Measurements from ENCODE around the gene MOXD1. TPM values are rescaled to one million over a fixed set of nuclear protein-coding genes. Genes with fewer than 3 reads are reported as not detected.

MOXD1 gene
- total and polyA plus RNA-seq, 2 of the 8 experiments (the other 6 are each of a cell fraction or from before 2014, with no cell fraction given) = 1.6 to 3.5 TPM

- no peaks in the 10 kb centered on the region for H3K27me3 ChIP-seq (replicated peaks in 1 of 4; ENCODE audit: control insufficient read depth in 3 of 4, extremely low read depth in 1 of 4, insufficient read depth in 3 of 4, low read length in 3 of 4)
- H3K4me2 ChIP-seq (ENCODE audit: insufficient read depth in 1 of 2, low read depth in 2 of 2, low read length in 2 of 2) = no peak overlapping the region
- ChIA-PET POLR2A (ENCODE audit: partially characterized antibody) (interaction anchor here (0.6 kb wide), 1 partner anchor 568 kb away, joined by 3 read pairs; no protein-coding TSS in a partner anchor), CTCF (ENCODE audit: partially characterized antibody) (interaction anchor here (1.2 kb wide), 1 partner anchor 28 kb away, joined by 4 read pairs; no protein-coding TSS in a partner anchor)
- H2BK12ac ChIP-seq (ENCODE audit: low read depth, low read length) = no peak overlapping the region
- no peak overlapping the region for H2BK20ac ChIP-seq (ENCODE audit: low read length)
- H3K79me2 ChIP-seq (ENCODE audit: control insufficient read depth in 1 of 2, insufficient read depth in 2 of 2, low read length in 2 of 2) = no peaks in the 10 kb centered on the region
- no peaks in the 10 kb centered on the region for H4K20me1 ChIP-seq (replicated peaks in 1 of 2; ENCODE audit: control insufficient read depth in 1 of 2, insufficient read depth in 2 of 2, low read length in 2 of 2)
- H3K4me3 ChIP-seq (ENCODE audit: extremely low read depth in 1 of 4, insufficient read depth in 2 of 4, low read depth in 3 of 4, low read length in 4 of 4) = no peak overlapping the region
- H3K23ac ChIP-seq (ENCODE audit: insufficient read length) = no peak overlapping the region
- DNase-seq (ENCODE audit: low read depth in 1 of 2, low spot score in 2 of 2) (no peak), FAIRE-seq (no peak)
- no peak overlapping the region for H4K91ac ChIP-seq (replicated peaks; ENCODE audit: insufficient read length, low read length)
- no peaks in the 10 kb centered on the region for H3K79me1 ChIP-seq (ENCODE audit: low read depth, low read length)
- no peaks in the 10 kb centered on the region for H3K36me3 ChIP-seq (ENCODE audit: control insufficient read depth in 2 of 4, insufficient read depth in 4 of 4, low read length in 3 of 4)
- H2BK120ac ChIP-seq (replicated peaks; ENCODE audit: low read depth, low read length) = no peak overlapping the region
- WGBS, 2 experiments (ENCODE audit: extremely low coverage in 1 of 2, insufficient coverage in 1 of 2, insufficient read length in 1 of 2, insufficient replicate concordance in 2 of 2, low coverage in 1 of 2, low lambda C conversion rate in 2 of 2, missing lambda C conversion rate in 1 of 2) = 78% methylated on average over 4 of the region's 4 CpGs; no CpG with 5 or more reads in 1 of the 2 experiments
- no peak overlapping the region for H4K8ac ChIP-seq (ENCODE audit: extremely low read depth, insufficient read depth, low read length)
- H2AK5ac ChIP-seq (ENCODE audit: low read depth, low read length) = no peak overlapping the region
- peak overlapping the region; percentile 34; the same call in 1 of the 2 replicates for H2AFZ ChIP-seq (ENCODE audit: low read length)
- no peak overlapping the region for H3K9ac ChIP-seq (replicated peaks in 1 of 4; ENCODE audit: extremely low read depth in 1 of 4, low read depth in 3 of 4, low read length in 3 of 4)
- no peak overlapping the region for H4K5ac ChIP-seq (ENCODE audit: insufficient read length, low read depth, low read length)
- no peak overlapping the region for H3K14ac ChIP-seq (ENCODE audit: insufficient read length)
- no peak overlapping the region for H3K18ac ChIP-seq (ENCODE audit: extremely low read depth, low read length)
- no peak overlapping the region for H3K4ac ChIP-seq (replicated peaks; ENCODE audit: insufficient read length, low read depth, low read length)
- peaks cover 0 to 4% (median 0%) of the 10 kb centered on the region in 4 experiments; a peak in 2 of 7 replicates for H3K4me1 ChIP-seq (replicated peaks in 1 of 4; ENCODE audit: control insufficient read depth in 3 of 4, insufficient read depth in 4 of 4, low read length in 3 of 4)
- no peak overlapping the region for H3K27ac ChIP-seq (ENCODE audit: low read depth, low read length)
- no peak for TF ChIP-seq KDM1A (IDR thresholded peaks at IDR 0.05; ENCODE audit: borderline replicate concordance, low read length)
- no peak for TF ChIP-seq SP4 (IDR thresholded peaks at IDR 0.05; ENCODE audit: low read length)
- no peak for TF ChIP-seq SAP30 (IDR thresholded peaks at IDR 0.05; ENCODE audit: insufficient read depth, insufficient replicate concordance, low read length)
- TF ChIP-seq ATF3 (IDR thresholded peaks at IDR 0.05; ENCODE audit: insufficient read depth, low read depth, low read length) = no peak
- TF ChIP-seq TBP (IDR thresholded peaks at IDR 0.05; ENCODE audit: low read depth, low read length) = no peak
- TF ChIP-seq EGR1 (IDR thresholded peaks at IDR 0.05; ENCODE audit: borderline replicate concordance, low read depth, low read length) = no peak
- H3K56ac ChIP-seq (replicated peaks; ENCODE audit: insufficient read length, low read depth, low read length) = no peak overlapping the region
- no peaks in the 10 kb centered on the region for H3K9me3 ChIP-seq (ENCODE audit: insufficient read depth in 2 of 2, low read depth in 1 of 2, low read length in 1 of 2)
- H2BK15ac ChIP-seq (ENCODE audit: low read length) = no peak overlapping the region
- no peak overlapping the region for H2BK5ac ChIP-seq (ENCODE audit: low read depth, low read length)
- H3K23me2 ChIP-seq (ENCODE audit: low read depth, low read length) = no peaks in the 10 kb centered on the region
Measured at GRCh38 chr6:132252113-132252512, 149.2 kb downstream of the MOXD1 start.
